Tibial artery (tissue), 4 donors: ENCODE data around the gene ESAM.
A peak's percentile ranks its signal among the peaks of the same experiment; 100 is the strongest.

ENCODE experiments used
- DNase-seq, 2 donors: peaks; one replicate each; pipeline ENCODE4 v3.0.0-alpha.2; 2019
- H3K27ac ChIP-seq, 2 donors: fragments of 200-600 bp; sonication (generic) in 1 of 2; 1 replicate in 1 of 2; 2 replicates in 1 of 2; pipeline ENCODE4 v1.5.1; 2018 to 2019; ENCODE audit warnings: mild to moderate bottlenecking in 1 of 2
- H3K27me3 ChIP-seq, 2 donors: fragments of 200-600 bp; sonication (generic) in 1 of 2; one replicate each; pipeline versions ENCODE4 v1.5.1 to v1.6.0; 2016 to 2019
- H3K36me3 ChIP-seq, 3 donors: fragments of 200-600 bp; sonication (generic) in 2 of 3; one replicate each; pipeline ENCODE4 v1.5.1; 2016 to 2019; ENCODE audit warnings: mild to moderate bottlenecking in 2 of 3
- H3K4me1 ChIP-seq, 4 donors: fragments of 200-600 bp; sonication (generic) in 2 of 4; 1 replicate in 3 of 4; 2 replicates in 1 of 4; pipeline ENCODE4 v1.5.1; 2016 to 2019
- H3K4me3 ChIP-seq, 2 donors: fragments of 200-600 bp; sonication (generic) in 1 of 2; 1 replicate in 1 of 2; 2 replicates in 1 of 2; pipeline ENCODE4 v1.5.1; 2018 to 2019; ENCODE audit warnings: mild to moderate bottlenecking in 2 of 2
- H3K9me3 ChIP-seq, 3 donors: fragments of 200-600 bp; sonication (generic) in 1 of 3; one replicate each; pipeline ENCODE4 v1.5.1; 2016 to 2019
- intact Hi-C: fragments of 100-400 bp; cut with DNase I; formaldehyde crosslinking; loops from one replicate; pipeline ENCODE4 v1.15.0; 2023; ENCODE audit warnings: low total_unique reads
- TF ChIP-seq, protein P1 (sequence below), 2 experiments: fragments of 200-600 bp in 1 of 2; fragments of 450-650 bp in 1 of 2; IDR thresholded peaks; one replicate each; pipeline ENCODE4 v1.5.1; 2017 to 2019; ENCODE audit warnings: antibody characterized with exemption in 2 of 2, mild to moderate bottlenecking in 1 of 2, moderate library complexity in 1 of 2

Gene ESAM

DNA sequence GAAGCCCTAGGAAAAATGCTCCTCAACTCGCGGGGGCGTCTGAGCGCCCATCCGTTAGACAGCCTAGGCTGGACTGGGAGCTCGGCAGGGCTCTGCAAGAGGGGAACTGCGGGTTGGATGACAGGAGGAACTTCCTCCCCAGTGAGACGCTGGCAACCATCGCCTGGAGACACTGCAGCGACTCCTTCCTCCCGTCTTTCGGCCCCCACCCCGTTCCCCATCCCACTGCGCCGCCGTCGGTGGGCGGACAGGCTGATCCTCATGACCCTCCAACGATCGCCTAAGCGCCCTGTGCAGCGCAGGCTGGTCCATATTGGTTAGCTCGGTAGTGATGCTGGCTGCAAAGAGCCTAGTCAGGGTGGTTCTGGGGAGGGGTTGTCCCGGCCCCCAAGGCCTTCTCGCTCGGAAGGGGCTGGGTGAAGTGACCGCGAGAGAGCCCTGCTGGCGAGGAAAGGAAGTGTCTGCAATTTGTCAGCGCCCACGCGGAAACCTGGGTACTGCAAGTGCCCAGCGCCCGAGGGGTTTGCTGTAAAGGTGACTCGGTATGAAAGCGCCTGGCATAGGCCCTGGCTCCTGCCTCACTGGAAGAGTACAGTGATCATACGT is 21.7 kb downstream of the ESAM start:
- intact Hi-C loops: loop anchor here (10.0 kb wide), 1 partner anchor 54 kb away; no protein-coding TSS in a partner anchor
- no peaks in the 10 kb centered on the region for H3K36me3 ChIP-seq
- H3K4me1 ChIP-seq: peaks cover 0 to 45% (median 21%) of the 10 kb centered on the region in 4 donors
- H3K4me3 ChIP-seq: peak overlapping the region; percentile 62 to 64
- TF ChIP-seq, protein P1, sequence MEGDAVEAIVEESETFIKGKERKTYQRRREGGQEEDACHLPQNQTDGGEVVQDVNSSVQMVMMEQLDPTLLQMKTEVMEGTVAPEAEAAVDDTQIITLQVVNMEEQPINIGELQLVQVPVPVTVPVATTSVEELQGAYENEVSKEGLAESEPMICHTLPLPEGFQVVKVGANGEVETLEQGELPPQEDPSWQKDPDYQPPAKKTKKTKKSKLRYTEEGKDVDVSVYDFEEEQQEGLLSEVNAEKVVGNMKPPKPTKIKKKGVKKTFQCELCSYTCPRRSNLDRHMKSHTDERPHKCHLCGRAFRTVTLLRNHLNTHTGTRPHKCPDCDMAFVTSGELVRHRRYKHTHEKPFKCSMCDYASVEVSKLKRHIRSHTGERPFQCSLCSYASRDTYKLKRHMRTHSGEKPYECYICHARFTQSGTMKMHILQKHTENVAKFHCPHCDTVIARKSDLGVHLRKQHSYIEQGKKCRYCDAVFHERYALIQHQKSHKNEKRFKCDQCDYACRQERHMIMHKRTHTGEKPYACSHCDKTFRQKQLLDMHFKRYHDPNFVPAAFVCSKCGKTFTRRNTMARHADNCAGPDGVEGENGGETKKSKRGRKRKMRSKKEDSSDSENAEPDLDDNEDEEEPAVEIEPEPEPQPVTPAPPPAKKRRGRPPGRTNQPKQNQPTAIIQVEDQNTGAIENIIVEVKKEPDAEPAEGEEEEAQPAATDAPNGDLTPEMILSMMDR (IDR thresholded peaks at IDR 0.05): peak; percentile 71 to 72
- no peak for DNase-seq
- H3K9me3 ChIP-seq: no peaks in the 10 kb centered on the region
- peak overlapping the region; percentile 33 to 66 for H3K27ac ChIP-seq
- H3K27me3 ChIP-seq: no peaks in the 10 kb centered on the region

DNA sequence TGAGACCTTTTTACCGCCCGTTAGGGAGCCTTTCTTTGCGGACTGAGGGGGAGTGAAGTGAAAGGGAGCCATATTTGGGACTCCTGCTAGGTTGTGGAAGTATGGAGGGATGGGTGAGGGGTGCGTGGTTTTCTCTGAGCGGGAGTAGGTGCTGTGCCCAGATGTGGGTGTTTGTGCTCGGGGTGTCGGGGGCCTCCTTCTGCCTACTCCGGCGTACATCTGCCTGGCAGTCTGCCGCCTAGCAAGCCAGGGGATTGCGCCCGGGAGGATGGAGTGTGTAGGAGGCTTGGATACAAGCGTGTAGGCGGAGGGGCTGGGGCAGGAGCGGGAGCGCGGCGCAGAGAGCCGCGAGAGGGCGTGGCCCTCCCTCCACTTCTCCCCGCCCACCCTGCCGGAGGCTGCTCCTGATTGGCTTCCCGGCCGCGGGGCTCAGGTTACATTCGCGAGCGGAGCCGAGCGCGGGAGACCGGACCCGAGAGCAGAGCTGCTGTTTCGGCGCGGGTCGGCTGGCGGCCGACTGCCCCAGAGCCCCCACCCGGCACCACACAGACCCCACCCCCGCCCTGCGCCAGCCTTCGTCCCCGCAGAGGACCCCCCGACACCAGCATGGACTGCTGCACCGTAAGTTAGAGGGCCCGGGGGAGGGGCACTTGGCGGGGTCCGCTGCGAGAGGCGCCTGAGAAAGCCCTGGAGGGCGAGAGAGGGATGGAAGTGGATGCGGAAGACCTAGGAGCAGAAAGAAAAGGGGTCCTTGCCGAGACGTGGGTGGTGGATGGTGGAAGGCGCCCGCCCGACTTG is 22.4 kb downstream of the ESAM start, which contains the start of gene NRGN:
Gene NRGN, plus strand, starts transcription at position 464 of the 798 bp plus-strand sequence. Its CDS starts 143 bp downstream, at position 607.
- Histone ChIP-seq H3K4me1 (peaks cover 0 to 44% (median 19%) of the 10 kb centered on the region in 4 donors), H3K27me3 (no peaks in the 10 kb centered on the region), H3K9me3 (no peaks in the 10 kb centered on the region), H3K36me3 (no peaks in the 10 kb centered on the region), H3K27ac (peak within 1 kb of the TSS; percentile 34 to 66), H3K4me3 (peak within 1 kb of the TSS; percentile 62 to 64)
- intact Hi-C loops: loop anchor here (10.0 kb wide), 1 partner anchor 55 kb away; no protein-coding TSS in a partner anchor
- DNase-seq: peak; percentile 94 to 95
- TF ChIP-seq, protein P1 (IDR thresholded peaks at IDR 0.05): no peak

DNA sequence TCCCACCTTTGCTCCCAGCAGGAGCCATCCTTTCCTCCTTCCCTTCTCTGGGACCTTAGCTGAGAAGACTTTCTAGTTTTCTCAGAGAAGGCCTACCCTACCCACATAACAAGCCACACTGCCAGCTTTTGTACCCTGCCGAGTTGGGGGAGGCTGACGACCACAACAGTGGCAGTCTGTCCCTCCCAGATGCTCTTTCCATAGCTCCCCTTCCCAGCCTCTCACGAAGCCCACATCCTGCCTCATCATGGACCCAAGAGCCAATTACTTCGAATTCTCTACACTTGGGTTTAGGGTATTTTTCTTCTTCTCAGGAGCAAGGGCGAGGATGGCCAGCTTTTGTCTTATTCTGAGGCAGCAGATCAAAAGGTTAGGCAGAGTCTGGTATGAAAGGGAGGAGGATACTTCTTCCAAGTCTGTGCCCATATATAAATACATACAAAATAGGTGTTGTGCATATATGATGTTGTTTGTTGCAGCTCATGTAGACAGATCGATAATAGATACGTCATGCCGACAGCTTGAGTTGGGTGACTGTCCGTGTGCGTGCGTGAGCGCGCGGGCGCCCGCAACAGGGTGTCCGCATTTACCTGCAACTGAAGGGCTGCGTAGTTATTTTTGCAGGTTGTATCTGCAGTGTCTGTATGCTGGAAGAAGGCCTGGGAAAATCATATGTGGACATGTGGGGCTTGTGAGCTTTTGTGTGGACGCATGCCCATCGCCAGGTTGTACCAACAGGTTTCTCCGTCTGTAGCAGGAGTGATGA is 23.2 kb downstream of the ESAM start:
- no peak for DNase-seq
- Histone ChIP-seq H3K36me3 (no peaks in the 10 kb centered on the region), H3K4me1 (peaks cover 0 to 44% (median 19%) of the 10 kb centered on the region in 4 donors), H3K9me3 (no peaks in the 10 kb centered on the region), H3K4me3 (peak overlapping the region; percentile 62 to 64), H3K27ac (peak overlapping the region; percentile 30 to 66), H3K27me3 (no peaks in the 10 kb centered on the region)
- TF ChIP-seq, protein P1 (IDR thresholded peaks at IDR 0.05): no peak
- intact Hi-C loops: no loop called here

DNA sequence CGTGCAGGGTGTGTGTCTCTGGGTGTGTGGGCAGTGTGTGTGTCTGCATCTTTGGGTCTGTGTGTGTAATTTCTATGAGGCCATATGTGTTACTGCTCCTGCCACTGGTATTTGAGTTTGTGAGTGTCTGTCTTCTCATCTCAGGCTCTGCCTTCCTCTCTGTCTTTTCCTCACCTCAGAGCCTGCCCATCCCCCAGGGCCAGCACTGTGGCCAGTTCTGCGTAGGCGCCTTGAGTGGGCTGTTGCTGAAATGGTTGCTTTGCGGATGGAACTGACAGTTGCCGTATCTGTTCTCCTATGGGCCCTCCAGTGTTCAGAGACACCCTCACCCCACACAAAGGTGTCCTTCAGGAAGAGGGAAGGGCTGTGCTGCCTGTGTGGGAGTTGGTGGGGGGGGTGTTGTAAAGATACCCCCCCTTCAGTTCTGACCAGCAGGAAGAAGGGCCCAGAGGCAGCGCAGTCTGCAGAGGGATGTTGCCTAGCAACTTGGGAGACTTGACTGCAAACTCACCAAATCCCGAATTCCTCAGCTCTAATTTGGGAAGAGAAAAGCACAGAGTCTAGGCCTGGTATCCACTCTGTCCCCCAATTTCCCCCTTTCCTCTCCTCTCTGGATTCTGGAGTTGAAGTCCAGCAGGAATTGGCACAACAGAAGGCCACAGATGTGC is 24.3 kb downstream of the ESAM start:
- no peaks in the 10 kb centered on the region for H3K9me3 ChIP-seq
- H3K27ac ChIP-seq: peak overlapping the region; percentile 44 to 64
- DNase-seq: no peak
- no peaks in the 10 kb centered on the region for H3K27me3 ChIP-seq
- no peaks in the 10 kb centered on the region for H3K36me3 ChIP-seq
- H3K4me1 ChIP-seq: peaks cover 0 to 44% (median 19%) of the 10 kb centered on the region in 4 donors
- intact Hi-C loops: no loop called here
- TF ChIP-seq, protein P1 (IDR thresholded peaks at IDR 0.05): no peak
- H3K4me3 ChIP-seq: no peak overlapping the region

DNA sequence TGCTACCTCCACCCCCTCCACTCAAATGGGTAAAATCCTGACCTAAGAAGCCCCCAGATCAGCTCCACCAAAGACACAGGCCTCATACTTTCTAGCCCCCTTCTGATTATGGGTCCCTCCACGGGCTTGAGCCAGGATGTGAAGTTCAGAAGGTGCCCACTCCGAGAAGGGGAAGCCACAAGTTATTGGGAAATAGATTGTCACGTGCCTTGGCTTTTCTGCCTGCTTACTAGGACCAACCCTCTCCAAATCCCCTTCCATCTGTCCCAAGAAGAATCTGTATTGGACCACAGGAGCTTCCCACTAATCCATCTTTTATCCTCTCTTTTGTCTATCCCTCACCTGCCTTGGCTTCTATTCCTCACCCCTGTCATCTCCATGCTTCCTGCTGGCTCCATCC is 25.4 kb downstream of the ESAM start:
- Histone ChIP-seq H3K27ac (peak overlapping the region; percentile 44 to 64), H3K27me3 (no peaks in the 10 kb centered on the region), H3K9me3 (no peaks in the 10 kb centered on the region), H3K36me3 (no peaks in the 10 kb centered on the region), H3K4me3 (no peak overlapping the region), H3K4me1 (peaks cover 0 to 44% (median 19%) of the 10 kb centered on the region in 4 donors)
- TF ChIP-seq, protein P1 (IDR thresholded peaks at IDR 0.05): no peak
- DNase-seq: peak in 1 of 2 donors; percentile 55
- intact Hi-C loops: no loop called here
